GM19397 (cell line): ENCODE results near the gene NHS.

Experiments used
- ATAC-seq: cut with Tn5 transposase; IDR thresholded peaks from one replicate; pipeline ENCODE4 v1.9.1; 2021; ENCODE audit warnings: mild to moderate bottlenecking, moderate library complexity; ENCODE audit not compliant: unreplicated experiment

NHS gene

GRCh38 chrX:17405225-17405969 is 30.4 kb downstream of the NHS start:
- no peak for ATAC-seq

- ATAC-seq: no peak
Measured at GRCh38 chrX:17409566-17410290, 34.7 kb downstream of the NHS start.

GRCh38 chrX:17410651-17411050 is 35.7 kb downstream of the NHS start:
- ATAC-seq: no peak

- ATAC-seq: no peak
Measured at GRCh38 chrX:17411205-17411604, 36.2 kb downstream of the NHS start.

GRCh38 chrX:17412692-17413091 is 37.7 kb downstream of the NHS start:
- ATAC-seq: no peak

- ATAC-seq: no peak
Measured at GRCh38 chrX:17413228-17413627, 38.2 kb downstream of the NHS start.

- ATAC-seq: no peak
Measured at GRCh38 chrX:17414027-17414658, 39.1 kb downstream of the NHS start.

GRCh38 chrX:17414839-17415238 is 39.8 kb downstream of the NHS start:
- ATAC-seq: no peak

GRCh38 chrX:17415242-17415810 is 40.3 kb downstream of the NHS start:
- no peak for ATAC-seq

- no peak for ATAC-seq
Measured at GRCh38 chrX:17417372-17417771, 42.4 kb downstream of the NHS start.

GRCh38 chrX:17425136-17425535 is 50.1 kb downstream of the NHS start:
- ATAC-seq: no peak

- ATAC-seq: no peak
Measured at GRCh38 chrX:17425551-17425950, 50.6 kb downstream of the NHS start.

- no peak for ATAC-seq
Measured at GRCh38 chrX:17431171-17431570, 56.2 kb downstream of the NHS start.

- ATAC-seq: no peak
Measured at GRCh38 chrX:17432158-17432557, 57.2 kb downstream of the NHS start.

GRCh38 chrX:17433965-17434364 is 59.0 kb downstream of the NHS start:
- ATAC-seq: no peak

- ATAC-seq: no peak
Measured at GRCh38 chrX:17435476-17435875, 60.5 kb downstream of the NHS start.

GRCh38 chrX:17438221-17438620 is 63.2 kb downstream of the NHS start:
- ATAC-seq: no peak

GRCh38 chrX:17440258-17440657 is 65.3 kb downstream of the NHS start:
- ATAC-seq: no peak

GRCh38 chrX:17440836-17441235 is 65.8 kb downstream of the NHS start:
- ATAC-seq: no peak

- ATAC-seq: no peak
Measured at GRCh38 chrX:17441965-17442364, 67.0 kb downstream of the NHS start.

GRCh38 chrX:17442898-17443297 is 67.9 kb downstream of the NHS start:
- no peak for ATAC-seq

- no peak for ATAC-seq
Measured at GRCh38 chrX:17443556-17443955, 68.6 kb downstream of the NHS start.
